Measurements from ENCODE around the gene CAPN9.

DNA sequence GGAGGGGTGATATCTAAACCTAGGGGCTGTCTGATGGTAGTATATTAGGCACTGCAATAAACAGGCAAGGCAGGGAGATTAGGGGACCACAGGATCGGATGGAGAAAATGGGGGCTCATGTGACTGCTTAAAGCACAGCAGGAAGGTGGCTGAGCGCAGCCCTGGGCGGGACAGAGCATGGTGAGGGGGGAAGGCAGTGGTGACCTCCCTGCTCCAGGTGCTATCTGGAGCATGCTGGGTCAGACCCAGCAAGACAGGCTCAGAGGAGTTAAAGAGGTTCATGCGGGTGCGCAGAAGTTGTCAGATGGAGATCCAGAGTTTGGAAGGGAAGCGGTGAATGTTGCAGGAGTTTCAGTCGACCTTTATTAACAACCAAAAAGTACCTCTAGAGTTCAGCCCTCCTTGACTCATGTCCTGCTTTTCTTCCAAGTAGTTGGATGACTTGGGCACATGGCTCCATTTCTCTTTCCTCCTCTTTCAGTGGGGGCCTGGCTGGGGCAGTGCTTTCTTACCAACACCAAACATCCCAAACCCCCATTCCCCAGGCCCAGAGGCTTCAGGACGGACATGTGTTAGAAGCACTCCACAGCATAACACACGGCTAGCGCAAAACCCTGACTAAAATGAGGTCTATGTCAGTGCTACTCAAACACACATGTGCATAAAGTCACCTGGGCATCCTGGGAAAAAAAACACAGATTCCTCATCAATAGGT, 41.5 kb downstream of the CAPN9 start:
- TF ChIP-seq POLR2A (IDR thresholded peaks at IDR 0.05): no peak
- TF ChIP-seq, protein P1, sequence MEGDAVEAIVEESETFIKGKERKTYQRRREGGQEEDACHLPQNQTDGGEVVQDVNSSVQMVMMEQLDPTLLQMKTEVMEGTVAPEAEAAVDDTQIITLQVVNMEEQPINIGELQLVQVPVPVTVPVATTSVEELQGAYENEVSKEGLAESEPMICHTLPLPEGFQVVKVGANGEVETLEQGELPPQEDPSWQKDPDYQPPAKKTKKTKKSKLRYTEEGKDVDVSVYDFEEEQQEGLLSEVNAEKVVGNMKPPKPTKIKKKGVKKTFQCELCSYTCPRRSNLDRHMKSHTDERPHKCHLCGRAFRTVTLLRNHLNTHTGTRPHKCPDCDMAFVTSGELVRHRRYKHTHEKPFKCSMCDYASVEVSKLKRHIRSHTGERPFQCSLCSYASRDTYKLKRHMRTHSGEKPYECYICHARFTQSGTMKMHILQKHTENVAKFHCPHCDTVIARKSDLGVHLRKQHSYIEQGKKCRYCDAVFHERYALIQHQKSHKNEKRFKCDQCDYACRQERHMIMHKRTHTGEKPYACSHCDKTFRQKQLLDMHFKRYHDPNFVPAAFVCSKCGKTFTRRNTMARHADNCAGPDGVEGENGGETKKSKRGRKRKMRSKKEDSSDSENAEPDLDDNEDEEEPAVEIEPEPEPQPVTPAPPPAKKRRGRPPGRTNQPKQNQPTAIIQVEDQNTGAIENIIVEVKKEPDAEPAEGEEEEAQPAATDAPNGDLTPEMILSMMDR (IDR thresholded peaks at IDR 0.05): no peak

All from thyroid gland (tissue), 4 donors.